IMR-90 (cell line): ENCODE results near the gene HDAC9. TPM values are rescaled to one million over a fixed set of nuclear protein-coding genes. Genes with fewer than 3 reads are reported as not detected.

Source experiments
- ATAC-seq: fragments of 200-7000 bp; cut with Tn5 transposase; 2 replicates; pipeline ENCODE4 v1.9.1; 2020; ENCODE audit warnings: low read depth, mild to moderate bottlenecking, moderate library complexity
- BruUV-seq: library from RNA; stranded (reverse); fragments of 400-500 nt; replicated peaks from 2 replicates; lab custom pipeline; 2021; lab: Mats Ljungman, UMichigan
- CTCF ChIA-PET: fragments of 300-600 bp; formaldehyde crosslinking; extraction: SDS; loops from one replicate; lab custom pipeline; 2021; ENCODE audit warnings: antibody characterized with exemption; lab: Yijun Ruan, JAX
- POLR2A ChIA-PET: fragments of 300-600 bp; sonication (Branson Sonifier 250); formaldehyde crosslinking; loops from one replicate; lab custom pipeline; 2022; ENCODE audit warnings: antibody characterized with exemption; ENCODE audit not compliant: unreplicated experiment; lab: Charles Lee
- DNase-seq: peaks from one replicate; pipeline ENCODE4 v3.0.0; 2013
- H2AFZ ChIP-seq: replicated peaks from 2 replicates; pipeline ENCODE3; 2013; ENCODE audit warnings: low read length, mild to moderate bottlenecking; ENCODE audit not compliant: poor library complexity
- H2AK5ac ChIP-seq: 2 replicates; pipeline ENCODE4 v1.6.1; 2013; ENCODE audit warnings: low read depth, low read length, inconsistent platforms
- H2AK9ac ChIP-seq: replicated peaks from 2 replicates; pipeline ENCODE3; 2013; ENCODE audit warnings: mild to moderate bottlenecking, low read depth, low read length, moderate library complexity; ENCODE audit not compliant: poor library complexity
- H2BK120ac ChIP-seq: 2 replicates; pipeline ENCODE4 v1.6.1; 2013; ENCODE audit warnings: low read depth, low read length, inconsistent platforms
- H2BK15ac ChIP-seq: 3 replicates; pipeline ENCODE4 v1.6.1; 2013; ENCODE audit warnings: low read depth, low read length, inconsistent platforms
- H2BK20ac ChIP-seq: 2 replicates; pipeline ENCODE4 v1.6.1; 2013; ENCODE audit warnings: low read depth, mild to moderate bottlenecking, inconsistent platforms, low read length, moderate library complexity
- H2BK5ac ChIP-seq: 2 replicates; pipeline ENCODE4 v1.6.1; 2013; ENCODE audit warnings: mild to moderate bottlenecking, low read depth, low read length, inconsistent platforms; ENCODE audit not compliant: poor library complexity, severe bottlenecking
- H3K14ac ChIP-seq: replicated peaks from 2 replicates; pipeline ENCODE4 v1.6.1; 2013; ENCODE audit warnings: low read depth, low read length, inconsistent platforms
- H3K18ac ChIP-seq: 2 replicates; pipeline ENCODE4 v1.6.1; 2013; ENCODE audit warnings: low read depth, low read length, control low read depth
- H3K23ac ChIP-seq: 2 replicates; pipeline ENCODE4 v1.6.1; 2013; ENCODE audit warnings: low read depth, low read length, inconsistent platforms
- H3K27ac ChIP-seq: 2 replicates; pipeline ENCODE4 v1.5.1; 2013; ENCODE audit warnings: mild to moderate bottlenecking, control low read depth, low read length; ENCODE audit not compliant: insufficient read depth
- H3K27me3 ChIP-seq: 2 replicates; pipeline ENCODE4 v1.6.1; 2013; ENCODE audit warnings: low read length; ENCODE audit not compliant: control insufficient read depth, insufficient read depth
- H3K36me3 ChIP-seq: 2 replicates; pipeline ENCODE4 v1.6.1; 2013; ENCODE audit warnings: low read length, mixed read lengths; ENCODE audit not compliant: control insufficient read depth, insufficient read depth
- H3K4ac ChIP-seq: 2 replicates; pipeline ENCODE4 v1.6.1; 2013; ENCODE audit warnings: low read depth, low read length, inconsistent platforms
- H3K4me1 ChIP-seq: 2 replicates; pipeline ENCODE4 v1.6.1; 2013; ENCODE audit warnings: low read length, mixed read lengths; ENCODE audit not compliant: control insufficient read depth, insufficient read depth
- H3K4me2 ChIP-seq: 2 replicates; pipeline ENCODE4 v1.6.1; 2013; ENCODE audit warnings: low read depth, mild to moderate bottlenecking, control low read depth, low read length, moderate library complexity
- H3K4me3 ChIP-seq: 2 replicates; pipeline ENCODE4 v1.5.1; 2013; ENCODE audit warnings: low read depth, mild to moderate bottlenecking, control low read depth, low read length, moderate library complexity; ENCODE audit not compliant: insufficient read depth
- H3K56ac ChIP-seq: 2 replicates; pipeline ENCODE4 v1.6.1; 2013; ENCODE audit warnings: low read length, inconsistent platforms; ENCODE audit not compliant: insufficient read depth; ENCODE audit errors: extremely low read depth
- H3K79me1 ChIP-seq, 2 experiments: 2 replicates each; pipeline ENCODE4 v1.6.1; 2013; ENCODE audit warnings: low read length in 2 of 2, inconsistent platforms in 1 of 2, low read depth in 1 of 2
- H3K9ac ChIP-seq: 2 replicates; pipeline ENCODE4 v1.6.1; 2013; ENCODE audit warnings: low read depth, low read length, control low read depth
- H3K9me1 ChIP-seq: 2 replicates; pipeline ENCODE4 v1.6.1; 2013; ENCODE audit warnings: low read length, inconsistent platforms; ENCODE audit not compliant: insufficient read depth
- H3K9me3 ChIP-seq: 2 replicates; pipeline ENCODE4 v1.6.1; 2013; ENCODE audit warnings: low read length; ENCODE audit not compliant: control insufficient read depth, insufficient read depth
- H4K20me1 ChIP-seq: 2 replicates; pipeline ENCODE4 v1.6.1; 2013; ENCODE audit warnings: low read length, inconsistent platforms; ENCODE audit not compliant: insufficient read depth
- H4K5ac ChIP-seq: 2 replicates; pipeline ENCODE4 v1.6.1; 2013; ENCODE audit warnings: mild to moderate bottlenecking, low read depth, low read length, control low read depth
- H4K8ac ChIP-seq, 2 experiments: 2 replicates each; pipeline ENCODE4 v1.6.1; 2013; ENCODE audit warnings: low read depth in 2 of 2, low read length in 2 of 2, control low read depth in 1 of 2, inconsistent platforms in 1 of 2
- H4K91ac ChIP-seq: 2 replicates; pipeline ENCODE4 v1.6.1; 2013; ENCODE audit warnings: low read depth, low read length, inconsistent platforms; ENCODE audit not compliant: insufficient read depth
- CEBPB ChIP-seq: IDR thresholded peaks from 2 replicates; pipeline ENCODE4 v1.6.1; 2012; ENCODE audit warnings: low read depth, low read length, improper control_type of control experiment
- MAFK ChIP-seq: IDR thresholded peaks from 2 replicates; pipeline ENCODE4 v1.6.1; 2012; ENCODE audit warnings: low read depth, low read length, improper control_type of control experiment
- NFE2L2 ChIP-seq: fragments of 150-350 bp; IDR thresholded peaks from 2 replicates; pipeline ENCODE4 v1.6.1; 2016; ENCODE audit warnings: low read depth, mild to moderate bottlenecking, low read length
- RAD21 ChIP-seq: IDR thresholded peaks from 2 replicates; pipeline ENCODE4 v1.6.1; 2012; ENCODE audit warnings: low read length, improper control_type of control experiment
- RCOR1 ChIP-seq: IDR thresholded peaks from 2 replicates; pipeline ENCODE4 v1.6.1; 2012; ENCODE audit warnings: mild to moderate bottlenecking, low read length, improper control_type of control experiment; ENCODE audit not compliant: insufficient replicate concordance
- WGBS, 2 experiments: methylation state at CpG; one replicate each; pipeline versions ENCODE4 v1.1.5 to v1.1.7; 2013; ENCODE audit warnings: missing lambda C conversion rate in 2 of 2; ENCODE audit not compliant: insufficient read length in 1 of 2; ENCODE audit errors: extremely low coverage in 2 of 2; 5-methylcytosine and 5-hydroxymethylcytosine counted together
- dilution Hi-C: fragments of 300-500 bp; cut with HindIII; formaldehyde crosslinking; loops from one replicate; pipeline ENCODE4 v1.14.3; 2018; ENCODE audit warnings: low sequenced_read_pairs; ENCODE audit not compliant: unreplicated experiment
- in situ Hi-C: fragments of 300-500 bp; cut with MboI; formaldehyde crosslinking; loops from 3 replicates; pipeline ENCODE4 v1.14.3; 2019; ENCODE audit warnings: low sequenced_read_pairs, inconsistent platforms, mixed read lengths
- intact Hi-C: fragments of 100-400 bp; cut with micrococcal nuclease; formaldehyde crosslinking; loops from 2 replicates; pipeline ENCODE4 v1.10.0; 2022
- polyA plus RNA-seq, 3 experiments: library from polyadenylated mRNA; depleted of rRNA; stranded (reverse); fragments of >200 nt; gene quantifications; 2 replicates each; pipeline ENCODE4 v1.2.3, GENCODE V29; 2012; ENCODE audit warnings: low replicate concordance in 1 of 3
- total RNA-seq: library from RNA; depleted of rRNA; stranded (reverse); fragments of >200 nt; gene quantifications from 2 replicates; pipeline ENCODE4 v1.2.3, GENCODE V29; 2012

The HDAC9 gene
- total and polyA plus RNA-seq, 2 of the 4 experiments (the other 2 are of a cell fraction): 4.3 to 24.7 TPM

DNA sequence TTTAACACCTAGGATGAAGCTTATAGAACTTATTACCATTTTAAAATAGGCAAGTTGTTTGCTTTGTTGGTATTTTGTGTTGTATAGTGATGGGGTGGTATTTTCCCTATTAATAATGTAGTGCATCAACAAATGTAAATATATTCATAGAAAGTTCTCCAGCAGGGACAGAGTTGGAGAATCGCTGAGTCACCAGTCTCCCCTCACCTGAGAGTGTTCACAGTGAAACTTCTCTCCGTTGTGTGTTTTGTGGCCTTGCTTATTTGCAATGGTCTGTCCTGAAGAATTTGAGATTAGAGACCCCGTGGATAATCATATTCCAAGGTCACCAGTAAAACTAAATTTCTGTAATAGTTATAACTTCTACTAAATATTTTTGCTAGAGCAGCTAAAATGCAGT is 51.0 kb downstream of the HDAC9 start:
- H3K4me3 ChIP-seq: no peak overlapping the region
- no peaks in the 10 kb centered on the region for H3K9me3 ChIP-seq
- no peak overlapping the region for H2AFZ ChIP-seq
- no peak overlapping the region for H3K23ac ChIP-seq
- in situ Hi-C loops: no loop called here
- H3K27ac ChIP-seq: no peak overlapping the region
- no peak overlapping the region for H3K9ac ChIP-seq
- no peak overlapping the region for H3K56ac ChIP-seq
- H3K27me3 ChIP-seq: no peaks in the 10 kb centered on the region
- TF ChIP-seq NFE2L2 (peak; percentile 64), RAD21 (no peak), RCOR1 (no peak), MAFK (peak; percentile 48), CEBPB (no peak)
- no peak overlapping the region for H2BK15ac ChIP-seq
- no peaks in the 10 kb centered on the region for H3K36me3 ChIP-seq
- no peak overlapping the region for H3K14ac ChIP-seq
- H3K18ac ChIP-seq: no peak overlapping the region
- ChIA-PET POLR2A (no interaction called here), CTCF (no interaction called here)
- ATAC-seq (no peak), DNase-seq (no peak)
- no peak overlapping the region for H2BK120ac ChIP-seq
- no peaks in the 10 kb centered on the region for H4K20me1 ChIP-seq
- no peak overlapping the region for H3K4ac ChIP-seq
- intact Hi-C loops: no loop called here
- H4K5ac ChIP-seq: no peak overlapping the region
- no TSS peak for BruUV-seq
- no peak overlapping the region for H2BK20ac ChIP-seq
- no peaks in the 10 kb centered on the region for H3K9me1 ChIP-seq
- peaks cover 4% of the 10 kb centered on the region for H3K4me1 ChIP-seq
- peaks cover 0 to 3% of the 10 kb centered on the region in 2 experiments; a peak in 1 of 4 replicates for H3K79me1 ChIP-seq
- H3K4me2 ChIP-seq: no peak overlapping the region
- no peak overlapping the region for H2AK5ac ChIP-seq
- dilution Hi-C loops: no loop called here
- no peak overlapping the region for H2AK9ac ChIP-seq
- no peak overlapping the region for H4K8ac ChIP-seq
- H2BK5ac ChIP-seq: no peak overlapping the region
- H4K91ac ChIP-seq: no peak overlapping the region
- WGBS, 2 experiments: no CpG with 5 or more reads among the region's 3 CpGs
